GM21717 (cell line): Measurements from ENCODE around the gene LYPD1.
"Not testable (repeated sequence)": the region's sequence is repeated elsewhere in the genome, so short reads cannot be mapped to it uniquely, and the experiment has no call there.

Experiments used
- ATAC-seq: cut with Tn5 transposase; IDR thresholded peaks from one replicate; pipeline ENCODE4 v1.9.1; 2021; ENCODE audit warnings: mild to moderate bottlenecking, moderate library complexity; ENCODE audit not compliant: unreplicated experiment

LYPD1 gene

GRCh38 chr2:132669908-132670495 is at the start of gene LYPD1:
LYPD1 (minus strand) TSS chr2:132670205; CDS start chr2:132669932, 273 bp downstream.
- ATAC-seq = no peak

DNA sequence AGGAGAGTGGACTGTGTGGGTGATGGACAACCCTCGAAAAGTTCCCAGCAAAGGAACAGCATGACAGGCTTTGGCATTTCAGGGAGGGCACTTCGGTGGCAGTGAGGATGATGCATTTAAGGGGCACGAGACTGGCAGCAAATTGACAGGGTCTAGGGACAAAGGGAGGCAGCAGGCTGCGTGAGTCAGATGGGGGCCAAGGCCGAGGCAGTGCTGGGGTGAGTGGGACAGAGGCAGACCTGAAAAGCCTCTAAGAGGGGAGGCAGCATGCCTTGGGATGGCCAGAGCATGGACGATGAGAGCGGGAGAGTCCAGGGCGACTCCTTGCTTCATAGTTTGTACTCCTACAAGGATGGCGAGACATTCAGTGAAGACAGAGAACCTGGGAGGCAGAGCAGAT is 49.5 kb upstream of the LYPD1 start:
- ATAC-seq = no peak

DNA sequence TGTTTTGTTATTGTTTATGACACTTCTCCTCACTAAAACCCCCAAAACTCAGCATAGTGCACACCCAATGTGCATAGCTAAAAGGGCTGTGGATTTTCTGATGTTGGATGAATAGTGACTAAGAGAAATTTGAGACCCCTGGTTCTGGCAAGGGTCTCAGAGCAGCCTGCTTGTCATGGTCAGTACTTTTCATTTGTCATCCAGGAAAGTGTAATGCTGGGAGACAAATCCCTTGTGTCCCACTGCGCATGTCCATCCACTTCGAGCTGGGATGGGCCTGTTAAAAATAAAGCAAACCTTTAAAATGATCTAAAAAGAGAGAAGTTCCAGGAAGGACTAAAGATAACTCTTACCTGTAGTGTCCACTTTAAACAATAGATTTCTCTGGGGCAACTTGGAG is 46.9 kb upstream of the LYPD1 start:
- no peak for ATAC-seq

DNA sequence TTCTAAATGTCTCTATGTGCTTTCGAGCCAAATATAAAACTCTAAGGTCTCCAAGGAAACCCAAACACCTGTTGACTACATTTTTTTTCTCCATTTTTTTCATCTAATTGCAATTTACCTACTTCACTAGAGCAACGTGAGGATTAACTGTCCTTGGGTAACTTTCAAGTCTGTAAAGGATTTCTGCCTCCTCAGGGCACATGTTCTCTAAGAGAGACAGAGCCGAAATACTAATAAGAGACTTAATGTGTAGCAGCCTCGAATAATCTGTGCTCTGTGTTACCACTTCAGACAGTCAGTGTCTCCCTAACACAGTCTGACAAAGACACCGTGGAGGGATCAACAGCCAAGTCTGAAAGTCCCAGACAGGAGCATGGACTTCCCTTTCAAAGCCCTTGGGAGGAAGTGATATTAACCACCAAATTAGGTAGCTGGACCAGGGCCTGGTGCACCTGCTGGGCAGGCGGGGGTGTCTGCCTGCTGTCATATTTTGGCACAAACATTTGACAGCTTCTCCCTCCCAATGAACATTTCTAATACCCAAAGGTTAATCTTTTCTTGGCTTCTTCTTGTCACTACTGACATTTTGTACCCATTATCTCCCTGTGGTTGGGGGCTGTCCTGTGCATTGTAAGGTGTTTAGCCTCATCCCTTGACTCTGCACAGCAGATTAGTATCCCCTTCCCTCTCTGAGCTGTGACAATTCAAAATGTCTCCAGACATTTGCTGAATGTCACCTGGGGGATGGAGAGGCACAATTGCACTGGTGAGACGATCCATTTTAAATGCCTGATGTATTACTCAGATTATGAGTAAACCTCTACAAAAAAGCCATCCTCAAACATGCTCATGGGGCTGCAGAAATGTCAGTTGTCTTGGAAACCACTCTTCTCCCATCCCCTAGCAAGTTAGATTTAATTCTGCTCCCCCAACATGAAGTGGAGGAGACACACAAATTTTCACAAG is 45.7 kb upstream of the LYPD1 start:
- ATAC-seq = no peak

GRCh38 chr2:132703396-132703795 is 33.4 kb upstream of the LYPD1 start:
- ATAC-seq = no peak

GRCh38 chr2:132701810-132702209 is 31.8 kb upstream of the LYPD1 start:
- no peak for ATAC-seq

- not testable (repeated sequence) for ATAC-seq
Observed at GRCh38 chr2:132699802-132700201, 29.8 kb upstream of the LYPD1 start.

DNA sequence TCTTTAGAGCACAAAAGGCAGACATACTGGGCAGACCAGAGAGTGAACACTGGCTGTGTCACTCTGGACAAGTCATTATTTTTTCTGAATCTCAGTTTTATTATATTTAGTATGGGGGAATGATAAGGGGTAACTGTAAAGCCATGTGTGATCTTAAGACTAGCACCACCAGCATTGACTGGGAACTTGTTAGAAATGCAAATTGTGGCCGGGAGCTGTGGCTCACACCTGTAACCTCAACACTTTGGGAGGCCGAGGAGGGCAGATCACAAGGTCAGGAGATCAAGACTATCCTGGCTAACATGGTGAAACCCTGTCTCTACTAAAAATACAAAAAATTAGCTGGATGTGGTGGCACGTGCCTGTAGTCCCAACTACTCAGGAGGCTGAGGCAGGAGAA is 28.3 kb upstream of the LYPD1 start:
- ATAC-seq = not testable (repeated sequence)

- no peak for ATAC-seq
Observed at GRCh38 chr2:132697556-132698205, 27.7 kb upstream of the LYPD1 start.

DNA sequence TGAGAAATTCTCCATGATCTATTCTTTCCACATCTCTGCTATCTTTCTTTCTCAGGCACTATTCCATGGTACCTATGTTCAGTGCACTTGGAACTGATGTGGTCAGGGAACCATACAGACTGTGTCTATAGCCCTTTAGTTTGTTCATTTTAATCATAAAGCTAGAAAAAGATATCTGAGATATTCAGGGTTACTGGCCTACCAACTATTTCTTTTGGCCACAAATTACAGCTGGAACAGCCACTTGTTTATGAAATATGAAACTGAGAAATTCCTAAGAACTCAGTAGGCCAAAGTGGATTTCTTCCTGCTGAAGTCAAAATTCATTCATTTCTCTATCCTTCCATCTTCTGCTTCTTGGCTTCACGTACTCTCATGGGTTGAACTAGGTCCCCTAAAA is 22.8 kb upstream of the LYPD1 start:
- no peak for ATAC-seq

- no peak for ATAC-seq
Observed at GRCh38 chr2:132691556-132691955, 21.6 kb upstream of the LYPD1 start.

DNA sequence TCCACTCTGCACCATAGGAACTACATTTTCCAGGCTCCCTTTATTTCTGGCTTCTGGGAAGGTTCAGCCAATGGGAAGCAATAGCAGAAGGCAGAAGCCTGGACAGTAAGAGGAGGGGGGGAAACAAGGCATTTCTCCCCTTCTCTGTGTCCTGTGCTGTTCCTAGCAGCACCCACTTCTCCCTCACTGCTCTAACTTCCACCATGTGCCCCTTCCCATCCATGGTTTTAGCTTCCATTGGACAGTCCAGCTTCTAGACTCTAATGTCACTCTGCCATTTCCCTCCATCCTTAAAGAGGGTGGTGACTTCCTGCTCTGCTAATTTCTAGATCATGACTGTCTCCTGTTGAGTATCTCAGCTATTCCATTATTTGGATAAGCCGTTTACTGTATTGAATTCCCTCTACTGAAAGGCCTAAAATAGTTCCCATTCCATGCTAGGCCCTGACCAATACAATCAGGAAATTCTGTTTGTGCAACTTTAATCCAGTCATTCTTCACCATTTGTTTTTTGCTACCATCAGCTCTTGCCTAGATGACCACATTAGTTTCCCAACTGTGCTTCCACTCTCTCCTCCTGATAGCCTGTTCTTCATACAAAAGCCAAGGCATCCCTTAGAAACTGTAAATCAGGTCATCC is 20.8 kb upstream of the LYPD1 start:
- no peak for ATAC-seq

DNA sequence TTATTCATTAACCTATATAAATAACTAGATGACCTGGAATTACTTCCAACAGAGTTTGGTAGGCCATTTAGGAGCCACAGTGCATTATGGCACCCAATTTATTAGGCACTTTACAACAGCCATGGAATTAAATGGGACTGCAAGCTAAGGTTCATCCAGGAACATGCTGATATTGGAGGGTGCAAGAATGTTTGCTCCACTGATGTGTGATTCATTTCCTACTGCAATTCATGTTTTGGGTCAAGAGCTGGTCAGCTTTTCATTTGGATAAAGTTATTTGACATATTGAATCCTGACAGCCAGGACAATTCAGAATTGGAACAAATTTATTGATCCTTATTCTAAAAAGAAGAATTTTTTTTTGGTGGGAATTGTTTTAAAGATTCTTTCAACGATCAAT is 11.8 kb upstream of the LYPD1 start:
- no peak for ATAC-seq

DNA sequence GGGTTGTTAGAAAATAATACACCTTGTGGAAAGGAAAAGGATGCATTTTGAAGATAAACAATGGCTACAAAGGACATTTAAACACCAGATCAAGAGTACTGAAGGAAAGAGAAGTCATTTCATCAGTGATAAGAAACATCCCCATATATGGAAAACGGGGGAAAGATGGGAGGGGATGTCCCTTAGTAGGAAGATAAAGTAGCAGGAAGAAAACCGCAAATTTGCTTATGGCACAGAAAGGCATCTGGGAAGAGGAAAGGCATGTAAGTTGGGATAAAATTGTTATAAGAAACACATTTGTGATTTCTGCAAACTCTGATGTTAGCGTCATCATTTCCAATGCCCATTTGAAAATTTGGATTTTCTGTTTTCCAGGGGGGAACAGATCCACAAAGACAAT is 10.5 kb upstream of the LYPD1 start:
- no peak for ATAC-seq

- no peak for ATAC-seq
Observed at GRCh38 chr2:132678483-132678882, 8.5 kb upstream of the LYPD1 start.

DNA sequence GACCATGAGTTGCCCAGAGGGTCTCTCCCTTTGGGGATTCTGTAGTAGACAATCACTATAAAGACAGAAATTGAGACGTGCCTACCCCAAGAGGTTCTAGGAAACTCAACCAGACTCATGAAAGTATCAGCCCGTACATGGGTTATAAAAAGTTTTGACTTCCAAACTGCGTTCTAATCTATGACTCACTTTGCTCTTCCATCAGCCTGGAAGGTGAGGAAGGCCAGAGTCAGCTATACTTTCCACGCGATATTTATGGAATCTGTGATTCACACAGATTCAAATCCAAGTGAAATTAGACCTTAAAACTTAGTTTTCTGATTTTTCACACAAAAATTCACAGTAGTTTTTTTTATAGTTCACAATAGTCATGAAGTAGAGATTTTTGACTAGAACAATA is 7.7 kb upstream of the LYPD1 start:
- ATAC-seq = no peak

GRCh38 chr2:132676999-132677398 is 7.0 kb upstream of the LYPD1 start:
- no peak for ATAC-seq

DNA sequence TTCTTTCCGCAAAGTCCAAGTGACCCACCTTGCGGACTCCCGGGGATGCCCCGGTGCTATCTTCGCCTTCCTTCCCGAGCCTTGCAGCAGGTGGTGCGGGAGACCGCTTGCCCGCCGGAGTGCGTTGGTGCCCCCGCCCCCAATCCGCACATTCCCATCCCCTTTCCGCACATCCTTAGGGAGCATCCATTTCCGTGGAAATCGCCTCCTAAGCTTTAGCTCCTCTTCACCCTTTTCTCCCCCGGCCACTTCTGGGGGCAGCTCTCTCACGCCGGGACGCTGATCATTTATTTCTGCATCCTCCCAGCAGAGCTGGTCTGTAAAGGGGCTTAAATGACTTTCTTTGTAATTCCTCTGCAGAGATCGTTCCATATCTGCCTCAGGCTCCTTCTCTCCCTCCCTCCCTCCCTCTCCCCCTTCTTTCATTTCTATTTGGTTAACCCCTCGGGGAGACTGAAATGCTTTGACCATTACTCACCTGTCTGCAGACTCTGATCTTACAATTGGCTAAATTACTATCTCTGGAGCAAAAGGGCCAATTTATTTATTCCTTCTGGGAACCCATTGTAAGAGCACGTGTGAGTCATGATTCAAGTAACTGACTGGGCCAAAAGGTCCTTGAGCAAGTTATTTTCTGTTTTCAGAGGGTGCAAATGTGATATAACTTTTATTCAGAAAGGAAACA is 1.3 kb upstream of the LYPD1 start:
- ATAC-seq = no peak

- ATAC-seq = no peak
Observed at GRCh38 chr2:132670496-132671150, 618 bp upstream of the LYPD1 start.
